Activated T-cell treated with anti-CD3 and anti-CD28 coated beads, Interleukin-2, amount 50 U/mL, for 4 hours (primary cell): ENCODE measurements around the gene CDH4. TPM values are rescaled to one million over a fixed set of nuclear protein-coding genes. Genes with fewer than 3 reads are reported as not detected.

Experiments
- ATAC-seq, 2 donors: fragments of 200-7000 bp; cut with Tn5 transposase; one replicate each; pipeline ENCODE4 v1.10.0; 2021
- DNase-seq: peaks from one replicate; pipeline ENCODE4 v3.0.0-alpha.2; 2020
- H3K27me3 Mint-ChIP-seq: one replicate; pipeline ENCODE4 v1.8.0; 2021; ENCODE audit warnings: low read depth, mixed read lengths
- H3K36me3 Mint-ChIP-seq: one replicate; pipeline ENCODE4 v1.8.0; 2022; ENCODE audit warnings: mixed read lengths; ENCODE audit not compliant: insufficient read depth
- H3K4me1 Mint-ChIP-seq: one replicate; pipeline ENCODE4 v1.8.0; 2021; ENCODE audit warnings: low read depth, mixed read lengths
- H3K4me3 Mint-ChIP-seq: one replicate; pipeline ENCODE4 v1.8.0; 2021; ENCODE audit warnings: mild to moderate bottlenecking, moderate library complexity, mixed read lengths
- H3K9me3 Mint-ChIP-seq: one replicate; pipeline ENCODE4 v1.8.0; 2021; ENCODE audit warnings: mixed read lengths
- total RNA-seq, 3 donors: library from RNA; stranded (reverse); gene quantifications; one replicate each; pipeline ENCODE4 v1.2.1, GENCODE V29; 2021

CDH4 gene
- total RNA-seq, 3 donors from 2014 or later, result 0.10 TPM; not detected in 2

DNA sequence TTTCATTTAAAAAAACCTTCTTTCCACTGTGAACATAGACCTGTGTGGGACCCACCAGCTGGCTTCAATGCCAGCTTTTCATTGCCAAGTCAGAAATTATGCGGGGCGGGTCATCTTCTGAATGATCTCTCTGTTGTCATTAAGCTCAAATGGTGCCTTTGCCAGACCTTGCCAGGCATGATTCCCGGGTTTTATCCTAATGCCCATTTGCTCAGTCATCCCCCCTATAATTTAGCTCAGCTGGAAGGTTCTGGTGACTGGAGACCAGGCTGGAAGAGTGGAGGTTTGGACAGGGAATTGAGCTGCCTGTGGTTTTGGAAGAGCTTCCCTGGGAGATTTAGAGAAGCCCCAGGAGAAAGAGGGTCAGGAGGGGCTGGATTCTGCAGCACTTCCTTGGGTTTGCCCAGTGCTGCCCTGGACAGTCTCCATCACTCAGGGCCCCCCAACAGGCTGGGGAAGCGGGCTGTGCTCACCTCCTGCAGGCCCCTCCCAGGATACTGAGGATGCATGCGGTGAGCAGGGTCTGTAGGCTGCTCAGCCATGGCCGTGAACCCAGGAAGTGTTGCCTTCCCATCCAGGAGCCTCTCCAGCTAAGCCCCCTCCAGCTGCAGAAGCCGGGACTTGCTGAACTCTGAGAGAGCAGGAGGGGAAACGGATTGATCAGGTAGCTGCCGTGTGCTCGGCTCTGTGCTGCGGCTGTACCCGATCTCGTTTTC lies 273.0 kb downstream of the CDH4 start:
- Mint-ChIP-seq H3K9me3 (no peaks in the 10 kb centered on the region), H3K36me3 (no peaks in the 10 kb centered on the region), H3K4me3 (no peak overlapping the region), H3K4me1 (no peaks in the 10 kb centered on the region), H3K27me3 (peaks cover 1% of the 10 kb centered on the region)
- ATAC-seq, result no peak
- DNase-seq, result no peak

DNA sequence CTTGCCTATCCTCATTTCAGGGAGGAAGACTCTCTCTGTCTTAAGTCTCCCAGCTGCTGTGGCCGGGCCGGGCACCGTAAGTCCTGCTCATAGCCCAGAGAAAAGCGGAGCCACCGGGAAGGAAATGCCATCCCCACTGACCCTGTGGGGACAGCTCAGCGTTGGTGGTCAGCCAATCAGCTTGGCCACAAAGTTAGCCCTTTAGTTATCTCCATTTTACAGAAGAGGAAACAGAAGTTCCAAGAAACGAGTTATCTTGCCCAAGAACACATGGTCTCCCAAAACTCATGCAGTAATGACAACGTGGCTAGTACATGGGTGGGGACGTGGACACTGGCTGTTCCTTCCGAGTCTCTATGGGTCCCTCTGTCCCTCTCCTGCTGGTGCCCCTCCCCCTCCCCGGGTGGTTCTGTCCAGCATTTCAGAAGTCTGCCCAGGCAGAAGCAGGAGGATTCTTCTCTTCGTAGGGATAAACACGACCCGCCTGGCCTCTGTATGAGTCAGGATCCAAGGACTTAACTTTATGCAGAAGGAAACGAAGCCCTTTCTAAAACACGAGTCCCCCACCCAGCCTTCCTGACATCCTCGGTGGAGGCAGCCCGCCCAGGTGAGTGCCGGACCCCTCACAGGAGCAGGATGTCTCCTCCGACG lies 273.8 kb downstream of the CDH4 start:
- Mint-ChIP-seq H3K9me3 (no peaks in the 10 kb centered on the region), H3K4me1 (no peaks in the 10 kb centered on the region), H3K4me3 (no peak overlapping the region), H3K36me3 (no peaks in the 10 kb centered on the region), H3K27me3 (peaks cover 1% of the 10 kb centered on the region)
- ATAC-seq (no peak), DNase-seq (no peak)

DNA sequence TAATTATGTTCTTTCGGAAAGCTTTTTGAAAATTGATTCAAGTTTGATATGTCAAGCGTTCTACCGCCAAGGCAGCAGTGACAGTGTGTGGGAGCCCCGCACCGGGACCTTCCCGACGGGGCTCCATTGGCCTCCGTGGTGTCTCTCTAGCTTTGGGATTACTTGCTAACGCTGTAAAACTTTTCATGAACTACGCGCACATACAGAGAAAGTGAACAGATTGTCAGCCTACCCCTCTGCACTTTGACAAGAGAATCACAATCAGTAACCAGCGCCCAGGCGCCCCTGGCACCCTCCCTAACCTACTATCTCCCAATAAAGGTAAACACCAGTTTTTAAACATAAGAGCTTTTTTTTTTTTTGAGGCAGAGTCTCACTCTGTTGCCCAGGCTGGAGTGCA lies 274.8 kb downstream of the CDH4 start:
- no peak for DNase-seq
- H3K4me3 Mint-ChIP-seq, result no peak overlapping the region
- H3K36me3 Mint-ChIP-seq, result no peaks in the 10 kb centered on the region
- no peaks in the 10 kb centered on the region for H3K4me1 Mint-ChIP-seq
- H3K27me3 Mint-ChIP-seq, result peaks cover 1% of the 10 kb centered on the region
- H3K9me3 Mint-ChIP-seq, result no peaks in the 10 kb centered on the region
- ATAC-seq, result no peak

DNA sequence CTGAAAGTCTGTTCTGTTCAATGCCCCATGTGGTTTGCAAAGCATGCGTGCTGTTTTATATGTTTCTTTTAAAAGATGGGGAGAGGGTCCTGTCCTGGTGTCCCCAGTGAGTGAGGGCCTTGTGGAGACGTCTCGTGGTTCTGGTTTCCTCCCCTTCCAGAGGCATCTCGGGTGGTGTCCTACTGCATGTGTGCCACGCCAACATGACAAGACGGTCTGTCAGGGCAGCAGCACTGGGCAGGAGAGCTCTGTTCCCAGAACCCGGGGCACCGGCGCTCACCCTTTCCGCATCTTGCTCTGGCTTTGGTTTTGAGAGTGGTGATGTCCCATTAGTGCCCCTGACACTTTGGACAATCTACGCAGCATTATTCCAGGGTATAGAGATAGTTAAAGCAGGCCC lies 275.6 kb downstream of the CDH4 start:
- ATAC-seq (no peak), DNase-seq (no peak)
- Mint-ChIP-seq H3K9me3 (no peaks in the 10 kb centered on the region), H3K4me1 (no peaks in the 10 kb centered on the region), H3K36me3 (no peaks in the 10 kb centered on the region), H3K4me3 (no peak overlapping the region), H3K27me3 (peaks cover 1% of the 10 kb centered on the region)

DNA sequence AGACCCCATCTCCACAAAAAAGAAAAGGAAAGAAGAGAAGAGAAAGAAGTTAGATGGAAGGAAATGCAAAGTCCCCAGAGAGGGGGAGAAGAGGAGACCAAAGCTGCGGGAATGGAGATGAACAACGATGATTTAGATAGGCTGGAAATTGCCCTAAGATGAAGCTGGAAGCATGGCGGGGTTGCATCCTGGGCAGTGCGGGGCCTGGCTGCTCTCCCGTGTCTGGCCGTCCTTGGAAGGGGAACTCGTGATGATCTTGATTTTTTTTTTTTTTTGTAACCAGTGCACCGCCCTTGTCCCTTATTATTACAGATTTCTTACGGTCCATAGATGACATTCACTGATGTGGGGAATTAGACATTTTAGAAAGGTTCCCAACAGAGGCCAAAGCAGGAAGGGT lies 276.5 kb downstream of the CDH4 start:
- DNase-seq (no peak), ATAC-seq (no peak)
- no peaks in the 10 kb centered on the region for H3K4me1 Mint-ChIP-seq
- H3K36me3 Mint-ChIP-seq, result no peaks in the 10 kb centered on the region
- no peak overlapping the region for H3K4me3 Mint-ChIP-seq
- H3K27me3 Mint-ChIP-seq, result peaks cover 1% of the 10 kb centered on the region
- H3K9me3 Mint-ChIP-seq, result no peaks in the 10 kb centered on the region

DNA sequence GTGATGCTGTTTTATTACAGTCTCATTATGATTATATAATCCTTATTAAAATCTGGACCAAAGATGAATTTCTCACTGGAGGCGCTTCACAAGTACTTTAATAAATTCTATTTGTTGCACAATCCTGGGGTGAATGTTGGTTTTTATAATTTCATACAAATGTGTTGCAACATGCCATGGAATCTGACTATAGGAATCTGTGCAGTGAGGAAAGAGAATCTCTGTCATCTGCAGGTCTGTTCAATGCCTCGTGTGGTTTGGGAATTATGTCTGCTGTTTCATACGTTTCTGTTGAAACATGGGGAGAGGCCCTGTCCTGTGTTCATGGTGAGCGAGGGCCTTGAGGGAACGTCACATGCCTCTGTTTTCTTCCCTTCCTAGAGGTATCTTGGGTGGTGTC lies 277.3 kb downstream of the CDH4 start:
- no peak for ATAC-seq
- H3K36me3 Mint-ChIP-seq, result no peaks in the 10 kb centered on the region
- H3K4me1 Mint-ChIP-seq, result no peaks in the 10 kb centered on the region

DNA sequence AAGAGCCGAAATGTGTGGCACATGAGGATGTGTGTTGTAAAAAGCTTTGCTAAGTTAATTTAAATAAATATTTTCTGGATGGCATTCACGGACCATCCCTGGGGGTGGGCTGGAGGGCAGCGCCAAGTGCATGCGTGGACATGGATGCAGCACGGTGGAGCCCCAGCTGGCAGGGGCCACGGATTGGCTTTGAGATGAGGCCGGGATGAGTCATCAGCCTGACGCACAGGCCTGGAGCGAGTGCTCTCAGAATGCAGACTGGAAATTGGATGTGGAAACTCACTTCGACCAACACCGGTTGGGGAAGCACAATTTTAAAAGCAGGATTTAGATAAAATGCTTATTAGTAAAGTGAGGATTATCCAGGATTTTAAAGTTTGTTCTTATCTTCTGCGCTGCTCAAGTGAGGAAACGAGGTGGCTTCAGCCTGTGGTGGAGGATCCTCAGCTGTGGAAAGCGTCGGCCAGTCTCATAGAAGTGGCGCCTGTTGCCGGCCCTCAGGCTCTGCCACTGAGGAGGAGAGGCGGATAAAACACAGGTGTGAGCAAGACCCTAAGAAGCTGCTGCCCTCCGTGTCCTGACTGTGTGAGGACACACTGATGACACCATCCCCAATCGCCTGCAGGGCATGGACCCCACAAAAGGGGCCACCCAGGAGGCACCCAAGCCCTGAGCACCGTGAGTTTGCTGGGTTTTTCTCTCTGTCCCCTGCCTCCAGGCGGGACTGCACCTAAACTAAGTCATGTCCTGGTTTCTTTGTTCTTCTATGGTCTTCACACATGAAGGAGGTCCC lies 279.7 kb downstream of the CDH4 start:
- DNase-seq (no peak), ATAC-seq (no peak)
- H3K4me1 Mint-ChIP-seq, result no peaks in the 10 kb centered on the region
- peaks cover 1% of the 10 kb centered on the region for H3K27me3 Mint-ChIP-seq
- no peak overlapping the region for H3K4me3 Mint-ChIP-seq
- no peaks in the 10 kb centered on the region for H3K9me3 Mint-ChIP-seq
- H3K36me3 Mint-ChIP-seq, result no peaks in the 10 kb centered on the region

More for the DNA sequence above, 277.3 kb downstream of the CDH4 start:
- H3K27me3 Mint-ChIP-seq, result peaks cover 1% of the 10 kb centered on the region
- no peak for DNase-seq
- no peak overlapping the region for H3K4me3 Mint-ChIP-seq
- H3K9me3 Mint-ChIP-seq, result no peaks in the 10 kb centered on the region

DNA sequence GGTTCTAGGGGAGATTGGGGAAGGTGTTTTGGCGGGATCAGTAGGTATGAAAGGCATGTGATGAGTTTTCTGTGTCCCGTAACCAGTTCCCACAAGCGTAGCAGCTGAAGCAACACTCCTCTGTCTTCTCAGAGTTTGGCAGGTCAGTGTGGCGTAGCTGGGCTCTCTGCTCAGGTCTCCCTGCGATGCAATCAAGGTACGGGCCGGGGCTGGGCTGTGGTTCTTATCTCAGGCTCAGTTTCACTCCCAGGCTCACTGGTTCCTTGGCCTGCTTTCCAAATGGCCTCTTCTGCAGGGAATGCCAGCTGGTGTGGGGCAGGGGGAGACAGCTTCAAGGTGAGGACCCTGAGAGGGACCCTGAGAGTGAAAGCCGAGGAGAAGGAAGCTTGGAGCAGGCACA lies 280.7 kb downstream of the CDH4 start:
- H3K36me3 Mint-ChIP-seq, result no peaks in the 10 kb centered on the region
- no peaks in the 10 kb centered on the region for H3K9me3 Mint-ChIP-seq
- no peak overlapping the region for H3K4me3 Mint-ChIP-seq
- no peak for ATAC-seq
- no peaks in the 10 kb centered on the region for H3K27me3 Mint-ChIP-seq
- DNase-seq, result no peak
- no peaks in the 10 kb centered on the region for H3K4me1 Mint-ChIP-seq

DNA sequence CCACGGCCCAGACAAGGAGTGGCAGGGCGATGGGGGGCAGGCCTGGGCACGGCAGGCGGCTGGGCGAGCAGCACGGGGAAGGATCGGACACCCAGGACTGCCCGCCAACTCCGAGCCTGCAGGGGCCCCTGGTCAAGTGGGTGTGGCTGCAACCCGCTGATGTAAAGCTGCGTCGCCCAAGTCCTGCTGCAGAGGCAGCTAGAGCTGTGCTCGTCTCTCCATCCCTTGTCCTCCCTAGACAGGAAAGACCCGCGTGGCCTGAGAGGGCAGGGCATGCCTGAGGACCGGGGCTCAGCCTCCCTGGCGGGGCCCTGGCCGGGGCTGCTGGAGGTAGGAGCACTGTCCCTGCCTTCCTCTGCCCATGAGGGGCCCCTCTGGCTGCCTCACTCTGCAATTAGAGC lies 281.2 kb downstream of the CDH4 start:
- no peak overlapping the region for H3K4me3 Mint-ChIP-seq
- no peaks in the 10 kb centered on the region for H3K36me3 Mint-ChIP-seq
- ATAC-seq, result no peak
- no peaks in the 10 kb centered on the region for H3K4me1 Mint-ChIP-seq
- DNase-seq, result no peak
- H3K9me3 Mint-ChIP-seq, result no peaks in the 10 kb centered on the region
- H3K27me3 Mint-ChIP-seq, result no peaks in the 10 kb centered on the region

DNA sequence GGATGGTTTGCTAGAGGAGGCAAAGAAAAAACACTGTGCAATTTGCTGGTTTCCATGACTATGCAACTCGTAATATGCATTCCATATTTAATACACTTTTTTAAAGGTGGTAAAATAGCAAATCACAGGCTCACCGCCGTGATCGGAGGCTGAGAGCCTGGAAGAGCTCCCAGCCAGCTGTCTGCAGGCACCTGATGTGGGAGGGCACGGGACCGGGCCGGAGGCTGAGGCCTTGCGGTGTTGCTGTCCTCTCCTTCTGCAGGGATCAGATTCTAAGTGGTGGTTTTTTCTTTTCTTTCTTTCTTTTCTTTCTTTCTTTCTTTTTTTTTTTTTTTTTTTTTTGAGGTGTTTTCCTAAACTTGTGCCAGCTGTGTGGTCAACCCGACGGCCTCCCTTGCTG lies 282.3 kb downstream of the CDH4 start:
- DNase-seq (no peak), ATAC-seq (no peak)
- no peaks in the 10 kb centered on the region for H3K4me1 Mint-ChIP-seq
- no peaks in the 10 kb centered on the region for H3K9me3 Mint-ChIP-seq
- H3K4me3 Mint-ChIP-seq, result no peak overlapping the region
- H3K27me3 Mint-ChIP-seq, result no peaks in the 10 kb centered on the region
- no peaks in the 10 kb centered on the region for H3K36me3 Mint-ChIP-seq

DNA sequence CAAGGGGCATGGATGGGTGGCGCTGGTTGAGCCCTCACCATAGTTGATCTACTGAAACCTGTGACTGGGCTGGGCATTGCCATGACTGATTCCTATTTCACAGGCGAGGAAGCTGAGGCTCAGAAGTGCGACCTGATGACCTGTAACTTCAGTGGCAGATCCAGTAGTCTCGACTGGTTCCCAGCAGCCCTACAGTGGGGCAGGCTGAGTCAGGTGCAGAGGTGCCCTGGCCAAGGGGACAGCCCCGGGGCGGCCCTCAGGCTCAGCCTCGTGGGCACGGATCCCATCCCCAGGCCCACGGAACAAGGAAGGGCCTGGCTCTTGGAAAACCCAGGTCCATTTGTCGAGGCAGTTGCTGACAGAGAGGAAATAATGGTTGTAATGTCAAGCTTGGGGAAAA lies 283.0 kb downstream of the CDH4 start:
- Mint-ChIP-seq H3K36me3 (no peaks in the 10 kb centered on the region), H3K27me3 (no peaks in the 10 kb centered on the region), H3K4me1 (no peaks in the 10 kb centered on the region), H3K4me3 (no peak overlapping the region), H3K9me3 (no peaks in the 10 kb centered on the region)
- ATAC-seq (no peak), DNase-seq (no peak)

DNA sequence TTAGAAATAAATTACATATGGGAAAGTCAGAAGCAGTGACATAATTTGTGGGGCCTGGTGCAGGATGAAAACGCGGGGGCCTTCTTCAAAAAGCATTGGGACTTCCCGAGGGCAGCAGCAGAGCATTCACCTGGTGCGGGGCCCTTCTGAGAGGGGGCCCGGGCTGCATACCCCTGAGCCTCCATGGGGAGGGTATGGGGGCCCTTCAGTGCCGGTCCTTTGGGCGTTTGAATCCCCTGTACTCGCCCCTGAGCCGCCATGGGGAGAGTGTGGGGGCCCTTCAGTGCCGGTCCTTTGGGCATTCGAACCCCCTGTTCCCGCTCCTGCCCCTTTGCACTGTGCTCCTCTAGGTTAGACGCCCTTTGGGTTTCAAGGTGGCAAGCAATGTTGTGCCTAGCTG lies 283.5 kb downstream of the CDH4 start:
- no peak for DNase-seq
- Mint-ChIP-seq H3K4me3 (no peak overlapping the region), H3K27me3 (no peaks in the 10 kb centered on the region), H3K36me3 (no peaks in the 10 kb centered on the region), H3K4me1 (no peaks in the 10 kb centered on the region), H3K9me3 (no peaks in the 10 kb centered on the region)
- no peak for ATAC-seq

DNA sequence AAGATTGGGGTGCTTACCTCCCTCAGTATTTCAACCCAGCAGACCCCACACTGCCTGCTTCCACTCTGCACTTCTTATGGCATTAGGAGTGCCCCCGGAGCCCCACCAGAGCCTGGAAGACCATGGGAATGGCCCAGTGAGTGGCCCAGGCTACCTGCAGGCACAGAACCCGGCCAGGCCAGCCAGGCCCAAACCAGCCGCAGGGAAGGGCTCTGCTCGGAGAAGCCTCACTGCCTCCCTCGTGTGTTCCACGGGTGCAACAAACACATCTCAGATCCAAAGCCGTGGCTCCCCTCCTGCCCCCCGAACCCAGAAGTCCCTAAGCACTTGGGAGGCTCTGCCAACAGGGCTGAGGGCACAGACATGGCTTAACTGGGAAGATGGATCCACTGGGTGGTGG lies 283.9 kb downstream of the CDH4 start:
- ATAC-seq, result no peak

DNA sequence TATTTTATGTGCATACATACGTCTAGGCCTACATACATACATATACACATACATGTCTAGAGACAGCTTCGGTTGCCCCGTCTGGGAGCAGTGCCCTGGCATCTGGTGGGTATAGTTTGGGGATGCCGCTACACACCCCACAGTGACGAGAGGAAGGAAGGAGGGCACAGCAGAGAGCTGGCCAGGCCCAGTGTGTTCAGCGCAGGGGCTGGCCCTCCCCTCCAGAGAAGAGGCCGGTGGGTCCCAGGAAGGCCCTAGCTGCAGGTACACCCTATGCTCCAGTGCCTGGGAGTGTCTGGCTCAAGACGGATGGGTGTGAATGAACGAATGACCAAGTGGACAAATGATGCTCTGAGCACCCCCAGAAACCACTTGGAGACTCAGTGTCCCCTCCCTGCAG lies 284.6 kb downstream of the CDH4 start:
- DNase-seq (no peak), ATAC-seq (no peak)
- Mint-ChIP-seq H3K36me3 (no peaks in the 10 kb centered on the region), H3K4me3 (no peak overlapping the region), H3K9me3 (no peaks in the 10 kb centered on the region), H3K4me1 (no peaks in the 10 kb centered on the region), H3K27me3 (no peaks in the 10 kb centered on the region)

More for the DNA sequence above, 283.9 kb downstream of the CDH4 start:
- no peak for DNase-seq
- no peaks in the 10 kb centered on the region for H3K36me3 Mint-ChIP-seq
- no peaks in the 10 kb centered on the region for H3K27me3 Mint-ChIP-seq
- H3K9me3 Mint-ChIP-seq, result no peaks in the 10 kb centered on the region
- no peak overlapping the region for H3K4me3 Mint-ChIP-seq
- H3K4me1 Mint-ChIP-seq, result no peaks in the 10 kb centered on the region
